Tibial artery (tissue), 4 donors: ENCODE measurements around the gene GNG2.
A peak's percentile ranks its signal among the peaks of the same experiment; 100 is the strongest.

ENCODE experiments used
- DNase-seq, 2 donors: peaks; one replicate each; pipeline ENCODE4 v3.0.0-alpha.2; 2019
- H3K27ac ChIP-seq, 2 donors: fragments of 200-600 bp; sonication (generic) in 1 of 2; 1 replicate in 1 of 2; 2 replicates in 1 of 2; pipeline ENCODE4 v1.5.1; 2018 to 2019; ENCODE audit warnings: mild to moderate bottlenecking in 1 of 2
- H3K27me3 ChIP-seq, 2 donors: fragments of 200-600 bp; sonication (generic) in 1 of 2; one replicate each; pipeline versions ENCODE4 v1.5.1 to v1.6.0; 2016 to 2019
- H3K36me3 ChIP-seq, 3 donors: fragments of 200-600 bp; sonication (generic) in 2 of 3; one replicate each; pipeline ENCODE4 v1.5.1; 2016 to 2019; ENCODE audit warnings: mild to moderate bottlenecking in 2 of 3
- H3K4me1 ChIP-seq, 4 donors: fragments of 200-600 bp; sonication (generic) in 2 of 4; 1 replicate in 3 of 4; 2 replicates in 1 of 4; pipeline ENCODE4 v1.5.1; 2016 to 2019
- H3K4me3 ChIP-seq, 2 donors: fragments of 200-600 bp; sonication (generic) in 1 of 2; 1 replicate in 1 of 2; 2 replicates in 1 of 2; pipeline ENCODE4 v1.5.1; 2018 to 2019; ENCODE audit warnings: mild to moderate bottlenecking in 2 of 2
- H3K9me3 ChIP-seq, 3 donors: fragments of 200-600 bp; sonication (generic) in 1 of 3; one replicate each; pipeline ENCODE4 v1.5.1; 2016 to 2019
- intact Hi-C: fragments of 100-400 bp; cut with DNase I; formaldehyde crosslinking; loops from one replicate; pipeline ENCODE4 v1.15.0; 2023; ENCODE audit warnings: low total_unique reads
- TF ChIP-seq, protein P1 (sequence below), 2 experiments: fragments of 200-600 bp in 1 of 2; fragments of 450-650 bp in 1 of 2; IDR thresholded peaks; one replicate each; pipeline ENCODE4 v1.5.1; 2017 to 2019; ENCODE audit warnings: antibody characterized with exemption in 2 of 2, mild to moderate bottlenecking in 1 of 2, moderate library complexity in 1 of 2

Gene GNG2

DNA sequence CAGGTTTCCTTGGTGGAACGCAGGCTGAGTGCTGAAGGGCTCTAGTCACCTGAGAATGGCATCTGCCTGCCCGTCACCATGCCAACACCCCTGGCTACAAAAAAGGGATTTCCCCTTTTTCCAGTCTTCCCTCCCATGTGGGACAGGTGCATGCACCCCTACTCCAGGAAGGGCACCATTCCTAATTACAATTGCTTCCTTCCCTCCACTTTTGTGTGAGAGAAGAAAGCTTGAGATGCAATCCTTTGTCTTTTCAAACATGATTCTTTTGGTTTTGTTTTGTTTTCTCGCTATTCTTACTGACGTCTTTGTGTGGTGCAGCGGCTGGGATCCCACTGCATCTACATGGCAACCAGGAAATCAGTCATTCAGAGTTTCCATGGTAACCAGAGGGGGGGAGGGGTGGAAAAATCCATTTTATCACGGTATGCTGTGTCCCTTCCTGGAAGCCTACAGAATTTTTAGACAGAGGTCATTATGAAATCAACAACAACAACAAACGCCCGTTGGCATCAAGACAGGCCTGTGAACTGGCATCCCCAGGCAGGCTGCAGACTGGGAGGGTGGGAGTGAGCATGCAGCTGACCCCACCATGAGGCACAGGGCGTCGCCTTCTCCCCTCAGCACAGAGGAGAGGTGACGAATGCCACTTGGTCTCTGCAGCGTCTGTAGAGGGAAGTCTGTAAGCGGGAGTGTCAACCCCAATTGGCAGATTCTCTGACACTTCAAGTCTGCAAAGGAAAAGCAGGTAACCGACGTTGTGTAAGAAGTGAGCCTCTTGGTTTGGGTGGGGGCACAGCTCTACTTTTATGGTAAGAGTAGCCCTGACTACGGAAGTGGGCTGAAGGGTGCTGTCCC lies 13.6 kb upstream of the GNG2 start:
- Histone ChIP-seq H3K27me3 (no peaks in the 10 kb centered on the region), H3K9me3 (no peaks in the 10 kb centered on the region), H3K4me1 (no peaks in the 10 kb centered on the region), H3K4me3 (no peak overlapping the region), H3K27ac (no peak overlapping the region), H3K36me3 (no peaks in the 10 kb centered on the region)
- intact Hi-C loops = no loop called here
- TF ChIP-seq, protein P1, sequence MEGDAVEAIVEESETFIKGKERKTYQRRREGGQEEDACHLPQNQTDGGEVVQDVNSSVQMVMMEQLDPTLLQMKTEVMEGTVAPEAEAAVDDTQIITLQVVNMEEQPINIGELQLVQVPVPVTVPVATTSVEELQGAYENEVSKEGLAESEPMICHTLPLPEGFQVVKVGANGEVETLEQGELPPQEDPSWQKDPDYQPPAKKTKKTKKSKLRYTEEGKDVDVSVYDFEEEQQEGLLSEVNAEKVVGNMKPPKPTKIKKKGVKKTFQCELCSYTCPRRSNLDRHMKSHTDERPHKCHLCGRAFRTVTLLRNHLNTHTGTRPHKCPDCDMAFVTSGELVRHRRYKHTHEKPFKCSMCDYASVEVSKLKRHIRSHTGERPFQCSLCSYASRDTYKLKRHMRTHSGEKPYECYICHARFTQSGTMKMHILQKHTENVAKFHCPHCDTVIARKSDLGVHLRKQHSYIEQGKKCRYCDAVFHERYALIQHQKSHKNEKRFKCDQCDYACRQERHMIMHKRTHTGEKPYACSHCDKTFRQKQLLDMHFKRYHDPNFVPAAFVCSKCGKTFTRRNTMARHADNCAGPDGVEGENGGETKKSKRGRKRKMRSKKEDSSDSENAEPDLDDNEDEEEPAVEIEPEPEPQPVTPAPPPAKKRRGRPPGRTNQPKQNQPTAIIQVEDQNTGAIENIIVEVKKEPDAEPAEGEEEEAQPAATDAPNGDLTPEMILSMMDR (IDR thresholded peaks at IDR 0.05) = no peak
- peak in 1 of 2 donors; percentile 45 for DNase-seq

DNA sequence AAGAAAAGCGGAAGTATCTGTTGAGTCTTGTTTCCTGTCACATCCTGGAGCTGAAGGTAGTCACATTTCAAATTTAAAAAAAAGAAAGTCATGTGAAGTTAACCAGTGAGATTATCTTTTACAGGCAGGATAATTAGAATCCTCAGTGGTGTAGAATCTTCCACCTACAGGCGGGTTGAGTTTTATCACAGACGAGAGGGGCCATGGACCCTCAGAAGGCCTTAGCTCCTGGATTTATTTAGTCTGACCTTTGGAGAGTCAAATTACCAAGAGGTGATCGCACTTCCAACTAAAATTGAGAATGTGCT lies 13.0 kb upstream of the GNG2 start:
- no peaks in the 10 kb centered on the region for H3K4me1 ChIP-seq
- no peak for DNase-seq
- H3K27ac ChIP-seq = no peak overlapping the region
- no peaks in the 10 kb centered on the region for H3K27me3 ChIP-seq
- H3K4me3 ChIP-seq = no peak overlapping the region
- TF ChIP-seq, protein P1 (IDR thresholded peaks at IDR 0.05) = no peak
- no peaks in the 10 kb centered on the region for H3K9me3 ChIP-seq
- no peaks in the 10 kb centered on the region for H3K36me3 ChIP-seq
- intact Hi-C loops = no loop called here

DNA sequence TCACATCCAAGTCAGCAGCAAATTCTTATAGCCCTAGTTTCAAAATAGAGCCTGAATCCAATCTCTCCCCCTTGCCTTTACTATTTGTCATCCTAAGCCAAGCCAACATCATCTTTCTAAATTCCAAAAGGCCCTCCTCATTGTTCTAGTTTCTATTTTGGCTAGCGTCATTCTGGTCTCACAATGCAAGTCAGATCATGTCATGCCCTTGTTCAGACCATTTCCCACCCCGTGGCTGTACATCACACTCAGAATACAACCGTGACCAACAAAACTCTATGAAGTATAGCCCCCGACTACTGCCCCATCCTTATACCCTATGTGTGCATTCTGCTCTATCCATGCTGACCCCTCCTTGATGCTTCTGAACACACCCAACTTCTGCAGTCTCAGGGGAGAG lies 12.3 kb upstream of the GNG2 start:
- Histone ChIP-seq H3K27ac (no peak overlapping the region), H3K27me3 (no peaks in the 10 kb centered on the region), H3K9me3 (no peaks in the 10 kb centered on the region), H3K36me3 (no peaks in the 10 kb centered on the region), H3K4me1 (no peaks in the 10 kb centered on the region), H3K4me3 (no peak overlapping the region)
- TF ChIP-seq, protein P1 (IDR thresholded peaks at IDR 0.05) = no peak
- no peak for DNase-seq
- intact Hi-C loops = no loop called here

DNA sequence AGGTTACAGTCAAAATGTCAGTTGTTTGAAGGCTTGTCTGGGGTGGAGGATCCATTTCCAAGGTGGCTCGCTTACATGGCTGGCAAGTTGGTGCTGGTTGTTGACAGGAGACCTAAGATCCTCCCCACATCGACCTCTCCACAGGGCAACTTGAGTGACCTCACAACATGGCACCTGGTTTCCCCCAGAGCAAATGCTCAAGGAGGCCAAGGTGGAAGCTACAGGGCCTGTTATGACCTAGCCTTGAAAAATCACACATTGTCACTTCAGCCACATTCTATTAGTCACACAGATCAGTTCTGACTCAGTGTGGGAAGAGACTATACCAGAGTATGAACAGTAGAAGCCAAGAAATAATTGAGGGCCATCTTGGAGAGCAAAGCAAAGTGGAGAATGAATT lies 11.3 kb upstream of the GNG2 start:
- Histone ChIP-seq H3K9me3 (no peaks in the 10 kb centered on the region), H3K27me3 (no peaks in the 10 kb centered on the region), H3K36me3 (no peaks in the 10 kb centered on the region), H3K4me1 (no peaks in the 10 kb centered on the region), H3K27ac (no peak overlapping the region), H3K4me3 (no peak overlapping the region)
- intact Hi-C loops = no loop called here
- no peak for DNase-seq
- TF ChIP-seq, protein P1 (IDR thresholded peaks at IDR 0.05) = no peak

DNA sequence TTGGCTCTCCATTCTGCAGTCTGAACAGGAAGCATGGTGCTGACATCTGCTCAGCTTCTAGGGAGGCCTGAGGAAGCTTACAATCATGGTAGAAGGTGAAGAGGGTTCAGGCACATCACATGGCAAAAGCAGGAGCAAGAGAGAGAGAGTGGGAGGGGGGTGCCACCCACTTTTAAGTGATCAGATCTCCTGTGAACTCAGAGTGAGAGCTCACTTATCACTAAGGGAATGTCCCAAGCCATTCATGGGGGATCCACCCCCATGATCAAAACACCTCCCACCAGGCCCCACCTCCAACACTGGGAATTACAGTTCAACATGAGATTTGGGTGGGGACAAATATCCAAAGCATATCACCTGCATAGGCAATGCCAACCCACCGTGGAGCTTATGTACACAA lies 9.8 kb upstream of the GNG2 start:
- Histone ChIP-seq H3K27ac (no peak overlapping the region), H3K27me3 (no peaks in the 10 kb centered on the region), H3K36me3 (no peaks in the 10 kb centered on the region), H3K4me1 (no peaks in the 10 kb centered on the region), H3K4me3 (no peak overlapping the region), H3K9me3 (no peaks in the 10 kb centered on the region)
- intact Hi-C loops = no loop called here
- TF ChIP-seq, protein P1 (IDR thresholded peaks at IDR 0.05) = no peak
- no peak for DNase-seq
